C4-2B (cell line): ENCODE measurements around the gene TOLLIP.

ENCODE experiments used
- ZFX ChIP-seq: fragments of 450-650 bp; IDR thresholded peaks from 2 replicates; pipeline ENCODE4 v1.6.1; 2017
- TF ChIP-seq, protein P1 (sequence below): fragments of 450-650 bp; conservative IDR thresholded peaks from 2 replicates; pipeline ENCODE4 v1.5.1; 2017; ENCODE audit warnings: mild to moderate bottlenecking

DNA sequence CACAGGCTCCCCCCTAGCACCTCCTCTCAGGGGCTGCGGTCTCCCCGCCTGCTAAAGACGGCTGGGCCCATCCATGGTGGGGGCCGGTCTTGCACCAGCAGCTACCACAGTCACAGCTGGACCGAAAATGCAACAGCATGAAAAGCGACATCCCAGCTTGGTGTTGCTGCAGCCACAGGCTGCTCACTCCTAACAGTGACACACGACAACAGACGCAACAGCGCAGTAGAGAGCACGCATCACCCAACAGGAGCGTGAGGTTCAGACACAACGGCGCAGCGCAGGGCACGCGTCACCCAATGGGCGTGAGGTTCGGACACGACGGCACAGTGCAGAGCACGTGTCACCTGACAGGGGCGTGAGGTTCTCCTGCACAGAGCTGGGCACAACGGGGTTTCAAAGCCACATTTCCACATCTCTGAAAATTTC, 24.1 kb downstream of the TOLLIP start:
- TF ChIP-seq, protein P1, sequence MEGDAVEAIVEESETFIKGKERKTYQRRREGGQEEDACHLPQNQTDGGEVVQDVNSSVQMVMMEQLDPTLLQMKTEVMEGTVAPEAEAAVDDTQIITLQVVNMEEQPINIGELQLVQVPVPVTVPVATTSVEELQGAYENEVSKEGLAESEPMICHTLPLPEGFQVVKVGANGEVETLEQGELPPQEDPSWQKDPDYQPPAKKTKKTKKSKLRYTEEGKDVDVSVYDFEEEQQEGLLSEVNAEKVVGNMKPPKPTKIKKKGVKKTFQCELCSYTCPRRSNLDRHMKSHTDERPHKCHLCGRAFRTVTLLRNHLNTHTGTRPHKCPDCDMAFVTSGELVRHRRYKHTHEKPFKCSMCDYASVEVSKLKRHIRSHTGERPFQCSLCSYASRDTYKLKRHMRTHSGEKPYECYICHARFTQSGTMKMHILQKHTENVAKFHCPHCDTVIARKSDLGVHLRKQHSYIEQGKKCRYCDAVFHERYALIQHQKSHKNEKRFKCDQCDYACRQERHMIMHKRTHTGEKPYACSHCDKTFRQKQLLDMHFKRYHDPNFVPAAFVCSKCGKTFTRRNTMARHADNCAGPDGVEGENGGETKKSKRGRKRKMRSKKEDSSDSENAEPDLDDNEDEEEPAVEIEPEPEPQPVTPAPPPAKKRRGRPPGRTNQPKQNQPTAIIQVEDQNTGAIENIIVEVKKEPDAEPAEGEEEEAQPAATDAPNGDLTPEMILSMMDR, result no peak
- TF ChIP-seq ZFX, result no peak
